CD4-positive, alpha-beta T cell treated with Interferon gamma for 1 hour (primary cell): ENCODE results near the gene EIF4EBP3.

ENCODE experiments used
- DNase-seq: peaks from one replicate; pipeline ENCODE4 v3.0.0-alpha.2; 2020

EIF4EBP3 gene

DNA sequence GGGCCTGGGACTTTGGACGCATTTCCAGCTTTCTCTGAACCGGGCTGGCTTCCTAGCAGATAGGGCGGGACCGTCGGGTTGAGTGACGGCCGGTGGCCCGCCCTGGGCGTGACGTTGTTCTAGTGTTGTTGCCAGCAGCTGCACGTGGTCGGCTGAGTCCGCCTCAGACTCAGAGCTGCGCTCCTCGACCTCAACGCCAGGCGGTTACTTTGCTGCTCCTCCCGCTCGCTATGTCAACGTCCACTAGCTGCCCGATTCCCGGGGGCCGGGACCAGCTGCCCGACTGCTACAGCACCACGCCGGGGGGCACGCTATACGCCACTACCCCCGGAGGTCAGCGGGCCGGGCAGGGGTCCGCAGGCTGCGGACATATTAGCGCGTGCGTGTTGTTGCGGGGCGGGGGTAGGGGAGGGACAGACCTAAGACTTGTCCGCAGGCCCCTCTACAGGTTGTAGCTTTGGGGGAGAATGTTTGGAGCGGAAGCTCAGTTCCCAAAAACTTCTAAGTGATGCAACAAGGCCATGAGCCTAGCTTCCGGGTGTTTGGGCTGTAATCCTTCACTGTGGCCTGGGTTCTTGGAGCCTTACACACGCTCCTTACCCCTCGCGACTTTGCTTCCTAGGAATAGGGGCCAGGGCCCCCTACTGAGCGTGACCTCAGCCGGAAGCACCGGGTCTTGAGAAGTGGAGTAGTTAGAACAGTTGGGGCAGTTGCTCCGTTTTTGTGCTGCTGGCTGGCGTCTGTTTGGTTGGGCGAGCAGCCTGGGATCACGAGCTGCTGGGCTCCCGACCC lies at the start of gene EIF4EBP3:
Gene EIF4EBP3, plus strand, starts transcription at position 155 of the 792 bp plus-strand sequence. Its CDS starts 76 bp downstream, at position 231.
- DNase-seq = peak; percentile 90

GRCh38 chr5:140497897-140498296 lies 49.6 kb upstream of the EIF4EBP3 start:
- no peak for DNase-seq

DNA sequence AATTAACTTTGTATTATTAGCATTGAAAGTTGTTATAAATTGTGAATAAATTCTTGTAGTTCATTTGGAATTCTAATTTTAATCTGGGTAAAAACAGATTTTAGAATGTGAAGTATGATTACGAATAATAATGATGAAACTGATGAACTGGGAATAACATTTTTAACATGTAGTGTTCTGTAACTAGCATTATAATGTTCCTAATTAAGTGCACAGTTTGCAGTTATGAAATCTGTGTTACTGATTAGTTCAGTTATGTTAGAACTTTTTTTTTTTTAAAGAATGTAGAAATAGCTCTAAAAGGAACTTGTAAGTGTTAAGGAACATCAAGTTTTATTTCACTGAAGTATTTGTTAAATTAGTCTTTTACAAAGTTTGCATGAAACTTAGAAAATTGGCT lies 48.9 kb upstream of the EIF4EBP3 start:
- no peak for DNase-seq

DNA sequence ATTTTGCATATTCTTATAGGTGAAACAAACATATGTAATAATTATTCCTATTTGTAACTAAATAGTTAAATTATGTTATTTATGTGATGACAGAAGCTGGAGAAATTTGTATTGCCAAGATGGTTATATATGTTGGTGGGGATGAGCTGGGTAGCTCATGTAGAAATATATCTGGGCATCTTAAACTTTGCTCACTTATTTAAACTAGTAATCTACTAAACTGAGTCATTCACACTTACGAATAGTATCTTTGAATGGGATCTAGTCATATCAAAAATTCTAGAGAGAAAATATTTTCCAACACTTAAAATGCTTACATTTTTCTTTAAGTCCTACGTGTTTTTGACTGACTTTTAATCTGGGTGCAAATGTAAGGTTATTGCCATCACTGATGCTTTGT lies 44.6 kb upstream of the EIF4EBP3 start:
- no peak for DNase-seq

DNA sequence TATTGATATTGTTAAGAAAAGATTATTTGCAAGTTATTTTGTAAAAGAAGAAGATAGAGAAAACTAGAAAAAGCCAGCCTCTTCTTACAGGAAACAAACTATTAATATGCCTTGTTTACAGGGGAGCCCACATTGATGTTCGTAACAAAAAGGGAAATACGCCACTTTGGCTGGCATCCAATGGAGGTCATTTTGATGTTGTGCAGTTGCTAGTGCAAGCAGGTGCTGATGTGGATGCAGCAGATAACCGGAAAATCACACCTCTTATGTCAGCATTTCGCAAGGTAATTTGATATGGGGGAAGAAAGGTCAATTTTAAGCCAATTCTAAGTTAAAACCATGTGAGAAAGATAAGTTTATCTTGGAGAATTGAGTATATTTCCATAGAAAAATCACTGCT lies 37.6 kb upstream of the EIF4EBP3 start:
- DNase-seq = no peak

DNA sequence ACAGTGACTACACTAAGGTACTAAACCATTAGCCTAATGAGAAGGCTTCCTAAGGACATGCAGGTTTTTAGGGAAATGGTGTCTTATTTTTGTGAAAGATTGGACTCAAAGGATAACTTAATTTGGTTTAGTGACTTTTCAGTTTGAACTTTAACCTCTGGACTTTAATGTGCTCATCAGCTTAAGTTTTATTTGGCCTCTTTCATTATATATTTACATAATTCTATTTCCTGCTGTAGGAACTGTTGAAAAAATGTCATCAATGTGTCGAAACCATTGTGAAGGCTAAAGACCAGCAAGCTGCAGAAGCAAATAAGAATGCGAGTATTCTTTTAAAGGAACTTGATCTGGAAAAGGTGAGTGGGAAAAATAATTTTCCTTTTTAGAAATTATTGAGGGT lies 34.3 kb upstream of the EIF4EBP3 start:
- DNase-seq = no peak

GRCh38 chr5:140524003-140524402 lies 23.5 kb upstream of the EIF4EBP3 start:
- no peak for DNase-seq

- DNase-seq = no peak
These were observed 7.2 kb upstream of the EIF4EBP3 start for GRCh38 chr5:140540227-140540626.

DNA sequence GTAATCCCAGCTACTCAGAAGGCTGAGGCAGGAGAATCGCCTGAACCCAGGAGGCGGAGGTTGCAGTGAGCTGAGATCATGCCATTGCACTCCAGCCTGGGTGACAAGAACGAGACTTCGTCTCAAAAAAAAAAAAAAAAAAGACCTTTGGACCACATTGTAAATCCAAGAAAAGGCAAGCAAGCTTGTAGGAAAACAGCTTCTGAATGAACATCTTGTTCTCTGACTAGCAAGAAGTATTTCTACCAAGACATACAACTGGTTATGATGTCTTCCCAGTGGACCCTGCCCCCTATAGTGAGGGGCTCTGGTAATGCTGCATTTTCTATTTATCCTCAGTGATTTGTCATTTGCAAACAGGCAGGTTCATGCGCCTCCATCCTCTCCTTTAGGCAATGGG lies 4.5 kb upstream of the EIF4EBP3 start:
- no peak for DNase-seq

GRCh38 chr5:140544986-140545385 lies 2.5 kb upstream of the EIF4EBP3 start:
- DNase-seq = no peak

DNA sequence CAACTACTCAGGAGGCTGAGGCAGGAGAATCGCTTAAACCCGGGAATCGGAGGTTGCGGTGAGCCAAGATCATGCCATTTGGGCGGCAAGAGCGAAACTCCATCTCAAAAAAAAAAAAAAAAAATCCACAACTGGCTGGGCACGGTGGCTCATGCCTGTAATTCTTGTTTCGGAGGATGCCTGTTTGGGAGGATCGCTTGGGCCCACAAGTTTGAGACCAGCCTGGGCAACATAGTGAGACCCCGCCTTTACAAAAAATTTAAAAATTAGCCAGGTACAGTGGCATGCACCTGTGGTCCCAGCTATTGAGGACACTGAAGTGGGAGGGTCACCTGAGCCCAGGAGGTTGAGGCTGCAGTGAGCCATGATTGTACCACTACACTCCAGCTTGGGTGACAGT lies 1.9 kb upstream of the EIF4EBP3 start:
- DNase-seq = no peak

DNA sequence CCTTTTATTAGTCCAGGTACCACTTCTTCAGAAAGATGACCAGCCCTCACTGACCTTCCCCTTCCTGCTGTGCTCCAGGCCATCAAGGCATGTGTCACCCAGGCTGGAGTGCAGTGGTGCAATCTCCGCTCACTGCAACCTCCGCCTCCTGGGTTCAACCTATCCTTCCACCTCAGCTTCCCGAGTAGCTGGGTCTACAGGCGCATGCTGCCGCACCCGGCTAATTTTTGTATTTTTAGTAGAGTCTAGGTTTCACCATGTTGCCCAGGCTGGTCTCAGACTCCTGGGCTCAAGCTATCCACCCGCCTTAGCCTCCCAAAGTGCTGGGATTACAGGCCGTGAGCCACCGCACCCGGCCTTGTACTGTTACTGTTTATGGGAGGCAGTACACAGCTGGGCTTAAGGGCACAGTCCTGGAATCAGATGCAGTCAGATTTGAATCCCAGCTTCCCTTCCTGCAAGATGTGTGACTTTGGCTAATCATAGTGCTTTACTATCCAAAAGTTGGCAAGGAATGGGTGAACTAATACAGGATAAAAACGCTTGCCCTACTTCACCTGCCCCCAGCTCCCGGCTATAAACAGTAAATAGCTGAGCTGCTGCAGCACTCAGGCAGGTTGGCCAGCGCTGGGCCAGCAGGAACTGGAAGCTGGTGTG lies 483 bp upstream of the EIF4EBP3 start:
- peak; percentile 41 for DNase-seq

GRCh38 chr5:140548300-140548688 lies 832 bp downstream of the EIF4EBP3 start:
- DNase-seq = no peak

DNA sequence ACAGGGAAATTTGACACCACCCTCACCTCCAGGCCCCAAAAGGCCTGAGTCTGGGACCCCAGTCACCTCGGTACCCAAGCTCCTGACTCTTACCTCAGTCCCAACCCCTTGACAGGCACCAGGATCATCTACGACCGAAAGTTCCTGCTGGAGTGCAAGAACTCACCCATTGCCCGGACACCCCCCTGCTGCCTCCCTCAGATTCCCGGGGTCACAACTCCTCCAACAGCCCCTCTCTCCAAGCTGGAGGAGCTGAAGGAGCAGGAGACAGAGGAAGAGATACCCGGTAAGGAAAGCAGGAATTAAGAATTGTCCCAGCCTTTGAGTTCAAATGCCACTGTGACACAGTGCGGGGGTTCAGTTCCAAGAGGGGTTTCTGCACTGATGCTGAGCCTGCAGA lies 1.3 kb downstream of the EIF4EBP3 start:
- no peak for DNase-seq

DNA sequence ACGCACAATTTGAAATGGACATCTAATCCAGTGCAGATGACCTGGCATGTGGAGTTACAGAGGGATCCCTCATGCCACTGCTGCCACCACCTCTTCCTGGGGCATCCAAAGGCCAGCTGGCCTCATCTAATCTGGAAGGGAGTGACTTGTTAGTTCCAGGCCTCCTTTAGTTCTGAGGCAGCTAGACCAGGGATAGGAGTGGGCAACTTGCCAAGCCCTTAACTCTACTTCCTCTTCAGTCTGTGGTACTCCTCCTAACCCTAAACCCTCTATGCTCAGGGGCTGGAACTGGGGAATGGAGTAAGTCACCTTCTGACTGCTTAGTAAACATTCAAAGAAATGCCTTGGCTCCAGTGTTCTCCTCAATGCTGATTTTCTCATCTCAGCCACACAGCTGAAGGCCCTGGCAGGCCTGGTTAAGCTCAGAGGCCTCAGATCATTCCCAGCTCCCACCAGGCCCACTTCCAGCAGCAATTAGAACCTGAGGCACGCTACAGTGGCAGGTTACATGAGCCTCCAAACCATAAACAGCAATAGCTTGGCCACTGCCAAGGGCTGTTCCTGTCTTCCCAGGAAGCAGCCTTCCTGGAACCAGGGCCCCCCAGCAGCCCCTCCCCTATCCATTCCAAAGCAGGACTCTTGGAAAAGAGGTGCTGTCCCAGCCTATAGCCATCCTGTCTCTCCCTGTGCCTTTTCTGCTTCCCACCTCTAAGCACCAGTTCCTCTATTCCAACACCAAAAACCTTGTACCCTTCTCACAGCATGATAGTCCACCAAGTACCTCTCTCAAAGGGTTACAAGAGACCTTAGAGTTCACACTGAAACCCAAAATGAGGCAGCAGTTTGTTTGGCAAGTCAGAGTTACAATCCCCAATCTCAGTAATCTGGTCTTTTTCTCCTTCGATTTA lies 2.0 kb downstream of the EIF4EBP3 start:
- peak; percentile 38 for DNase-seq

GRCh38 chr5:140550147-140551079 lies 3.0 kb downstream of the EIF4EBP3 start:
- DNase-seq = no peak

- no peak for DNase-seq
These were observed 4.4 kb downstream of the EIF4EBP3 start for GRCh38 chr5:140551872-140552271.

- no peak for DNase-seq
These were observed 6.2 kb downstream of the EIF4EBP3 start for GRCh38 chr5:140553657-140554056.

- no peak for DNase-seq
These were observed 7.0 kb downstream of the EIF4EBP3 start for GRCh38 chr5:140554454-140554853.

GRCh38 chr5:140555747-140556312 lies 8.4 kb downstream of the EIF4EBP3 start:
- no peak for DNase-seq

- no peak for DNase-seq
These were observed 9.0 kb downstream of the EIF4EBP3 start for GRCh38 chr5:140556438-140556837.
